GM12801 (cell line): ENCODE measurements around the gene KLHL7.

ENCODE experiments used
- TF ChIP-seq, protein P1 (sequence below): IDR thresholded peaks from one replicate; pipeline ENCODE4 v1.5.1; 2011; ENCODE audit warnings: control low read depth; ENCODE audit not compliant: insufficient read length; ENCODE audit errors: extremely low read depth

KLHL7 gene

DNA sequence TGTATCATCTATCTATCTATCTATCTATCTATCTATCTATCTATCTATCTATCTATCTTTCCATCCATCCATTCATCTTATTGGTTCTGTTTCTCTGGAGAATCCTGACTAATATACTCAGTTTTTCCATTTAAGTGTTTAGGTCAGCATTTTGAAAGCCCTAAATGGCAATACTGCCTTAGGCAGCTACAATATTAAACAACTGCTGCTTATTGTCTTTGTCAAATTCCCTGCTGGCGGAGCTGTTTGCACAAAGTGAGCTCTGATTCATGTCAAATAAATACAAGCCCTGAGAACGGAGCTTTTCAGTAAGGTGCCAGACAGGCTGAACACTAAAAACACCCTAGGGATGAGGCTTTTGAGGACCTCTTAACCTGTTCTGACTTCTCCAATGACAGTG lies 7.1 kb upstream of the KLHL7 start:
- TF ChIP-seq, protein P1, sequence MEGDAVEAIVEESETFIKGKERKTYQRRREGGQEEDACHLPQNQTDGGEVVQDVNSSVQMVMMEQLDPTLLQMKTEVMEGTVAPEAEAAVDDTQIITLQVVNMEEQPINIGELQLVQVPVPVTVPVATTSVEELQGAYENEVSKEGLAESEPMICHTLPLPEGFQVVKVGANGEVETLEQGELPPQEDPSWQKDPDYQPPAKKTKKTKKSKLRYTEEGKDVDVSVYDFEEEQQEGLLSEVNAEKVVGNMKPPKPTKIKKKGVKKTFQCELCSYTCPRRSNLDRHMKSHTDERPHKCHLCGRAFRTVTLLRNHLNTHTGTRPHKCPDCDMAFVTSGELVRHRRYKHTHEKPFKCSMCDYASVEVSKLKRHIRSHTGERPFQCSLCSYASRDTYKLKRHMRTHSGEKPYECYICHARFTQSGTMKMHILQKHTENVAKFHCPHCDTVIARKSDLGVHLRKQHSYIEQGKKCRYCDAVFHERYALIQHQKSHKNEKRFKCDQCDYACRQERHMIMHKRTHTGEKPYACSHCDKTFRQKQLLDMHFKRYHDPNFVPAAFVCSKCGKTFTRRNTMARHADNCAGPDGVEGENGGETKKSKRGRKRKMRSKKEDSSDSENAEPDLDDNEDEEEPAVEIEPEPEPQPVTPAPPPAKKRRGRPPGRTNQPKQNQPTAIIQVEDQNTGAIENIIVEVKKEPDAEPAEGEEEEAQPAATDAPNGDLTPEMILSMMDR = no peak

DNA sequence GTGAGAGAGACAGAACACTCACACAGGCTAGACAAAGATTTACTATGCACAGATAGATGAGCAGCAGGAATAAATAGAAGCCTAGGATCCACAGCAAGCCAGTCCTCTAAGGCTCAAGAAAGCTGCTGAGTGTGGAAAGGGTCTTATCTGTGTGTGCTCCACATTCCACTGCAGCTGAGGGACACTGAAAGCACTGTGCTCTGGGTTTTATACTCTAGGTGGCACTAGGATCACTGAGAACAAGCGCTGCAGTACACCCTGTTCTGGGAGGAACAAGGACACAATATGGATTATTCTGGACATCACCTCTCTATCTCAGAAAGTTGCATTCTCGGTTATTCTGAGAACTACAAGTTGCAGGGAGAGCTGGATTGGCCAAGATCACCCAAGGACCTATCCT lies 4.9 kb upstream of the KLHL7 start:
- TF ChIP-seq, protein P1 = no peak

DNA sequence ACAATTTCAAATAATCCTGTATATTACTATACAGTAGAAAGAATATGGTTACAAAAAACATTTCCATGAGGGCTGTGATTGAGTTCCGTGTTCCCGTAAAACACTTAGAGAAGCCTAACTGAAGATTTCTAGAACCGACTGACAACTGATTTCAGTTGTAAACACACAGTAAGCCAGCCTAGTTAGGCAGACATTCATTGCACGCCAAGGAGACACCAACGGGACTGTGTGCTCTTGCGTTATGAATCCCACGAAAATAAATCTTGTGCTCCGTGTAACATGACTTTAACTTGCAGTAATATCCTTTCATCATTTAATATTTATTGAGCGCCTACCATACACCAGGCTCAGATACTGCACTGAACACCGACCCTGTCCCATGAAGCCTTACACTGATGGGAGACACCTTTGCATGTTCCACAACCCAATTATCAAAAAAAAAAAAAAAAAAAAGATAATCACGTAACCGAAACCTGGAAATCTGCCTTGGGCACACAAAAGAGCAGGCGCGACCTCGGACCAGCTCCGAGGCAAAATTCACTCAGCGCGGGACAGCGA lies 420 bp upstream of the KLHL7 start:
- TF ChIP-seq, protein P1 = no peak

DNA sequence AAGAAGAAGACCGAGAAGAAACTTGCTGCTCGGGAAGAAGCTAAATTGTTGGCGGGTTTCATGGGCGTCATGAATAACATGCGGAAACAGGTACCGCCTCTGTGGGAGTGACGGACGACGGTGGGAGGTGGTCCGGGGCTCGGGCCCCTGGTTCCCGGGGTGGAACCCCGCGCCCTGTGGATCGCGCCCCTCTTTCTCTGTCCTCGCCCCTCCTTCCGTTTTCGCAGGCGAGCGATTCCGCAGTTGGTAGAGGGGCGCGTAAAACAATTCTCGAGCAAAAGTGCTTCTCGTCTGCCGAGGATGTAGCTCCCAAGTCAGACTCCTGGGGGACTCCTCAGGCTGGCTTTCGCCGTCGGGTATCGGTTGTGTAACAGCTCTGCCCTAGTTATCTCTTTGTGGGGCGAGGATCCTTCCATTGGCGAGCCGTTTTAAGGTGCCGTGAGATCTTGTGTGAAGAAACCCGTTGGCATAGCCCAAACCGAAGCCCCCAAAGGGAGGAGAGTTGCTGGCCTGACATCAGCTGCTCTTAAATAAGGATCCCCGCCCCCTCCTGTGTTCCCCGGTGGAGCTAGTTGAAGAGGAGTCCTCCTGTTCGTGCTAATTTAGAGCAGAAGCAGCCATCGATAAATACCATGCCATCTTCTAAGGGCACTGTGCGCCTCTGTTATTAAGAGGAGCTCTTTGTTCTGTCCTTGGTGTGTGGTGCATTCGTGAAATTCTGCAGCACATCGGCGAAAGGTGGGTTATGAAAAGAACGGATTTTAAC lies 655 bp downstream of the KLHL7 start:
- TF ChIP-seq, protein P1 = no peak

DNA sequence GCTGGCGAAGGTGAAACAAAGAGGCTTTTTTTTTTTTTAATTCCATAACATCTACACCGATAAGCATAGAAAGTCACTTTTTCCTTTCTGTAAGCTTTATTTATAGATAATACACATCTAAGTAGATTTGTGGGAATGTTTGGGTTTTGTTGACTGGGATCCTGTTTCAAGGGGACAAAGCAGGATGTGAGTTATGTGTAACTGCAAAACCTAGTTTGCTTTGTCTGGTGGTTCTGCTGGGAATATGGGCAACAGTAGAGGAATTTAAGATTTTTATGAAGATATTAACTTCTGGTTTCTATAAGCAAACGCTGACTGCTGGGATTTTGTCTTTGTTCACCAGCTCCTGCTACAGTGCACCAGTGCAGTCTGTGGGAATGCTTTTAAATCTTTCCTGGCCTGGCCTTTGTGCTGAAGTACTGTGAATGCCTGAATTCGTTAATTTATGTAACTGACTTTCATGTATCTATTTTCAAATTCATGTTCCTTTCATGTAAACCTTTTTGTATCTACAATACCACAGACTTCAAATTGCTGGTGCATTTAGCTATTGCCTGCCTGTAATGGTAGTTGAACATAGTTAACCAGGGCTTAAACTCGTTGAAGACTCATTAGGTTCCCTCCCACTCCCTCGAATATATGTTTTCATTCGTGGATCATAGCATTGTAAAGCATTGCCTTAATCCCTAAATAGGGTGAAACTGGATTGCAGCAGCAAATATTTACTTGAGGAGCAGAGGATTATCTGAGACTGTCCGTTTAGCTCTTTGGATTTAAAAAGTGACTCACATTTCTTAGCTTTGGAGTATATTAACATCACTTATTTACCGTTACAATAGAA lies 1.5 kb downstream of the KLHL7 start:
- TF ChIP-seq, protein P1 = no peak

DNA sequence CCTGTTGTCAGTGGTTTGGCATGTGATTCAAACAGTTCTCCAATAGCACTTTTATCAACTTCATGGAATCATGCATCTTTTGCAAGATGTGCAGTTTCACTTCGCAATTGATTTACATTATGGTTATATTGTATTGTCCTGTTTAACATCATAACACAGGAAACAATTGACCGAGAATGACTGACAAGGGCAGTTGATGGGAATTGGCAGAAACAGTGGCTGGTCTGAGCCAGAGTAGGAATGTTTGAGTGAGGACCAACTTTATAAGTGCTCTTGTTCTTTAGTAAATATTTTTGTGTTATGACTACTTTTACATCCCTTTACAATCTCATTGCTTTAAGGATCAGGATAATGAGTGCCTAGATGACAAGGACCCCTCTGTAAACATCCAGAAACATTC lies 2.2 kb downstream of the KLHL7 start:
- TF ChIP-seq, protein P1 = no peak

DNA sequence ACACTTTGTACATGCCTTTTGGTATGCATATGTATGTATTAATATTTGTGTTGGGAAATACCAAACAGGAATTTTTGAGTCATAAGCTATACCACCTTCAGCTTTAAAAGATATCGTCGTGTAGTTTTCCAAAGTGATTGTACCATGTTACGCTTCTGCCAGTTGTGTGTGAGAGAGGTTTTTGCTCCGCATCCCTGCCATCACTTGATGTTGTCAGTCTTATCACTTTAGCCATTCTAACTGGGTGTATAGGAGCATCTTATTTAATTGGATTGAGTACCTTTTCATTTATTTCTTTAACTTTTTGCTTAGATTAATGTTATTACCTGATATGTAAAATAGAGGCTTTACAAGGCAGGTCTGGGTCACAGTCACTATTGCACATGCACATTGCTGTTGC lies 3.4 kb downstream of the KLHL7 start:
- TF ChIP-seq, protein P1 = no peak
